Lung (tissue), 12 donors: ENCODE results near the gene ZDHHC19. TPM values are rescaled to one million over a fixed set of nuclear protein-coding genes. Genes with fewer than 3 reads are reported as not detected.
A peak's percentile ranks its signal among the peaks of the same experiment; 100 is the strongest.
"Not testable (repeated sequence)": the region's sequence is repeated elsewhere in the genome, so short reads cannot be mapped to it uniquely, and the experiment has no call there.

ENCODE experiments used
- ATAC-seq: fragments of 200-7000 bp; cut with Tn5 transposase; one replicate; pipeline ENCODE4 v1.9.1; 2020; ENCODE audit warnings: moderate number of reproducible peaks; ENCODE audit not compliant: insufficient read depth, low FRiP score
- DNase-seq, 3 donors: peaks; one replicate each; pipeline ENCODE4 v3.0.0-alpha.2; 2013 to 2017
- H3K27ac ChIP-seq, 2 donors: one replicate each; pipeline ENCODE4 v1.5.1; 2013; ENCODE audit warnings: mild to moderate bottlenecking in 2 of 2, moderate library complexity in 2 of 2, control low read depth in 1 of 2, inconsistent platforms in 1 of 2, low read depth in 1 of 2, low read length in 1 of 2
- H3K27me3 ChIP-seq, 3 donors: one replicate each; pipeline ENCODE4 v1.5.1; 2013; ENCODE audit warnings: low read length in 2 of 3; ENCODE audit not compliant: control insufficient read depth in 3 of 3, insufficient read depth in 3 of 3
- H3K36me3 ChIP-seq, 4 donors: one replicate each; pipeline ENCODE4 v1.5.1; 2013; ENCODE audit warnings: low read length in 4 of 4, mild to moderate bottlenecking in 1 of 4, moderate library complexity in 1 of 4; ENCODE audit not compliant: control insufficient read depth in 4 of 4, insufficient read depth in 4 of 4
- H3K4me1 ChIP-seq, 5 donors: one replicate each; pipeline ENCODE4 v1.5.1; 2013; ENCODE audit warnings: low read length in 5 of 5, mild to moderate bottlenecking in 2 of 5, moderate library complexity in 1 of 5; ENCODE audit not compliant: control insufficient read depth in 5 of 5, insufficient read depth in 5 of 5
- H3K4me3 ChIP-seq: one replicate; pipeline ENCODE4 v1.5.1; 2013; ENCODE audit warnings: mild to moderate bottlenecking, control low read depth, moderate library complexity
- H3K9ac ChIP-seq, 2 donors: one replicate each; pipeline ENCODE4 v1.5.1; 2013; ENCODE audit warnings: low read length in 2 of 2, control low read depth in 1 of 2; ENCODE audit not compliant: insufficient read depth in 1 of 2
- H3K9me3 ChIP-seq, 4 donors: one replicate each; pipeline ENCODE4 v1.5.1; 2013; ENCODE audit warnings: low read length in 3 of 4, mild to moderate bottlenecking in 1 of 4, moderate library complexity in 1 of 4; ENCODE audit not compliant: control insufficient read depth in 4 of 4, insufficient read depth in 3 of 4
- WGBS, 2 donors: extraction: QIAGEN DNeasy Blood & Tissue Kit; methylation state at CpG; one replicate each; pipeline ENCODE4 v1.1.7; 2013; 5-methylcytosine and 5-hydroxymethylcytosine counted together
- polyA plus RNA-seq, 2 donors: library from polyadenylated mRNA; stranded (reverse); fragments of 200-250 nt; gene quantifications; one replicate each; pipeline ENCODE4 v1.2.1, GENCODE V29; 2013
- total RNA-seq, 2 donors: library from RNA; depleted of rRNA in 1 of 2; stranded (reverse); fragments of >200 nt in 1 of 2; gene quantifications; one replicate each; pipeline ENCODE4 v1.2.1, GENCODE V29; 2014 to 2021
- TF ChIP-seq, protein P1 (sequence below): IDR thresholded peaks from 2 replicates; pipeline ENCODE4 v1.5.1; 2012; ENCODE audit warnings: mild to moderate bottlenecking; ENCODE audit errors: control extremely low read depth, extremely low read depth
- donor health status: control.
- donor health status: control.
- donor health status: Bipolar disorder and iron deficiency.
- donor health status: healthy.
- donor health status: DM: yes; HTN: yes; CAD: no.

ZDHHC19 gene
- total and polyA plus RNA-seq, 4 donors: 1.1 to 18.9 (median 4.0) TPM

- Histone ChIP-seq H3K9ac (no peak overlapping the region), H3K4me1 (peaks cover 0 to 5% (median 0%) of the 10 kb centered on the region in 5 donors), H3K27me3 (no peaks in the 10 kb centered on the region), H3K36me3 (no peaks in the 10 kb centered on the region), H3K9me3 (no peaks in the 10 kb centered on the region), H3K4me3 (no peak overlapping the region), H3K27ac (no peak overlapping the region)
- ATAC-seq: no peak
- WGBS, 2 donors: 96 to 97% methylated on average over 15 of the region's 15 CpGs
- no peak for DNase-seq
- TF ChIP-seq, protein P1, sequence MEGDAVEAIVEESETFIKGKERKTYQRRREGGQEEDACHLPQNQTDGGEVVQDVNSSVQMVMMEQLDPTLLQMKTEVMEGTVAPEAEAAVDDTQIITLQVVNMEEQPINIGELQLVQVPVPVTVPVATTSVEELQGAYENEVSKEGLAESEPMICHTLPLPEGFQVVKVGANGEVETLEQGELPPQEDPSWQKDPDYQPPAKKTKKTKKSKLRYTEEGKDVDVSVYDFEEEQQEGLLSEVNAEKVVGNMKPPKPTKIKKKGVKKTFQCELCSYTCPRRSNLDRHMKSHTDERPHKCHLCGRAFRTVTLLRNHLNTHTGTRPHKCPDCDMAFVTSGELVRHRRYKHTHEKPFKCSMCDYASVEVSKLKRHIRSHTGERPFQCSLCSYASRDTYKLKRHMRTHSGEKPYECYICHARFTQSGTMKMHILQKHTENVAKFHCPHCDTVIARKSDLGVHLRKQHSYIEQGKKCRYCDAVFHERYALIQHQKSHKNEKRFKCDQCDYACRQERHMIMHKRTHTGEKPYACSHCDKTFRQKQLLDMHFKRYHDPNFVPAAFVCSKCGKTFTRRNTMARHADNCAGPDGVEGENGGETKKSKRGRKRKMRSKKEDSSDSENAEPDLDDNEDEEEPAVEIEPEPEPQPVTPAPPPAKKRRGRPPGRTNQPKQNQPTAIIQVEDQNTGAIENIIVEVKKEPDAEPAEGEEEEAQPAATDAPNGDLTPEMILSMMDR: no peak
Measured at GRCh38 chr3:196184881-196185280, 26.3 kb downstream of the ZDHHC19 start.

- H3K4me1 ChIP-seq, H3K4me3 ChIP-seq, H3K9me3 ChIP-seq, ATAC-seq, H3K36me3 ChIP-seq, H3K27ac ChIP-seq, H3K9ac ChIP-seq, H3K27me3 ChIP-seq, DNase-seq: not testable (repeated sequence)
- WGBS, 2 donors: 96 to 97% methylated on average over 4 of the region's 4 CpGs
Measured at GRCh38 chr3:196184169-196184432, 27.1 kb downstream of the ZDHHC19 start.

GRCh38 chr3:196181127-196181546 is 30.1 kb downstream of the ZDHHC19 start:
- 80 to 84% methylated on average over 10 of the region's 10 CpGs for WGBS, 2 donors

DNA sequence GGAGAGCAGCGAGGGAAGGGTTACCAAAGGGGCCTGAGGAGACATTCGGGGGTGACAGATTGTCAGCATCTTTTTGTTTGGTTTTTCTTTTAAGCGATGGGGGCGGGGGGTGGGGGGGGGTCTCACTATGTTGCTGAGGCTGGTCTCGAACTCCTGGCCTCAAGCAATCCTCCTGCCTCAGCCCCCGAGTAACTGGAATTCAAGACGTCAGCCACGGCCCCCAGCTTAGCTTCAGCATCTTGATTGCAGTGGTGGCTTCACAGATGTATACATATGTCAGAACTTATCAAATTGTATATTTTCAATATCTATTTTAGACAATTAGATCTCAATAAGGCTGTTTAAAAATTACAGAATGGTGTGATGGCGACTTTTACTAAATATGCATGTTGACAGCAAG is 30.9 kb downstream of the ZDHHC19 start:
- Histone ChIP-seq H3K27me3 (no peaks in the 10 kb centered on the region), H3K36me3 (no peaks in the 10 kb centered on the region), H3K27ac (peak overlapping the region in 1 of 2 donors; percentile 54), H3K4me1 (peaks cover 0 to 4% (median 0%) of the 10 kb centered on the region in 5 donors), H3K9me3 (no peaks in the 10 kb centered on the region), H3K9ac (no peak overlapping the region), H3K4me3 (no peak overlapping the region)
- WGBS, 2 donors: 80 to 81% methylated on average over 9 of the region's 9 CpGs
- TF ChIP-seq, protein P1: no peak
- ATAC-seq: no peak
- DNase-seq: no peak

More at GRCh38 chr3:196181127-196181546, 30.1 kb downstream of the ZDHHC19 start:
- Histone ChIP-seq H3K27me3 (no peaks in the 10 kb centered on the region), H3K4me3 (no peak overlapping the region), H3K36me3 (no peaks in the 10 kb centered on the region), H3K4me1 (peaks cover 0 to 4% (median 0%) of the 10 kb centered on the region in 5 donors), H3K9ac (no peak overlapping the region), H3K27ac (no peak overlapping the region), H3K9me3 (no peaks in the 10 kb centered on the region)
- no peak for DNase-seq
- TF ChIP-seq, protein P1: no peak
- ATAC-seq: no peak
